GM21576 (cell line): Measurements from ENCODE around the gene WDFY2.

Experiments used
- ATAC-seq: cut with Tn5 transposase; IDR thresholded peaks from one replicate; pipeline ENCODE4 v1.9.1; 2021; ENCODE audit warnings: mild to moderate bottlenecking, moderate library complexity; ENCODE audit not compliant: unreplicated experiment

The WDFY2 gene

DNA sequence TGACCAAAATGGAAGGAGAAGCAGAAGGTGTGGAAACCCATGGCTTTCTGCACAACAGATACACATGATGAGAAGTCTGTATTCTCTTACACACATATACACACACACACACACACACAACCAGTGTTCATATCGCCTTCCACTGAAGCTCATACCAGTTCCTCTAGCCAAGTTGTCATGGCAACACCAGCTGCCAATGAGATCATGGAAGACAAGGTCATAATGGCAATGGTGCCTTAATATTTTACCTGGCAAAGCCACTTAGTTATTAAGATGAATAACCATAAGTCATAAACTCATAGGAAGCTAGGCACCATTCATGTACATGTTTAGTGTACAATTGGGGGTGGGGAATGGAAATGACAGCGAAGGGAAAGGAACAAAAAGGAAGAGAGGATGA is 222.3 kb downstream of the WDFY2 start:
- ATAC-seq, result no peak

DNA sequence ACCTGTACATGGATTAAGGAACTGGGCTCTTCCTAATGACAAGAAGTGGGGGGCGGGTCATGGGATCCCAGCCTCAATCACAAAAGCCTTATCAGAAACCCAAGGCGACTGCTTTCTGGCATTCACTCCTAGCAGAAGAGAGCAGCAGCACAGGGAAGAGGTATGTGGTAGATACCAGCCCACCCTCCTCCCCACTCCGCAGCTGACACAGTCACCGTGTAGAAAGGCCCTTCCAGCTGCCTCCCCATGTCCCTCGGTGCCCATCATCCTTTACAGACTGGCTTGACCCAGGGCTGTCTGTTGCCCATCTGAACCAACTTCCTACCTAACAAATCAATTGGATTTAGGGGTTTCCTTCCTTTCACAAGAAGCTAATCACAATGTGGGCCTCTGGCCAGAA is 222.8 kb downstream of the WDFY2 start:
- ATAC-seq, result no peak

DNA sequence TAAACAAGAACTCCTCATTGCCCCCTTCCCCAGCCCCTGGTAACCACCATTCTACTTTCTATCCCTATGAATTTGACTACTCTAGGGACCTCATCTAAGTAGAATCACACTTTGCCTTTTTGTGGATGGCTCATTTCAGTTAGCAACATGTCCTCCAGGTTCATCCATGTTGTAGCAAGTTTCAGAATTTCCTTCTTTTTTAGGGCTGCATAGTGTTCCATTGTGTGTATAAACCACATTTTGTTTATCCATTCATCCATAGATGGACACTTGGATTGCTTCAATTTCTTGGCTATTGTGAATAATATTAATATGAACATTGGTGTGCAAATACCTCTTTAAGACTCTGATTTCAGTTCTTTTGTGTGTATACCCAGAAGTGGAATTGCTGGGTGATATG is 224.5 kb downstream of the WDFY2 start:
- no peak for ATAC-seq

DNA sequence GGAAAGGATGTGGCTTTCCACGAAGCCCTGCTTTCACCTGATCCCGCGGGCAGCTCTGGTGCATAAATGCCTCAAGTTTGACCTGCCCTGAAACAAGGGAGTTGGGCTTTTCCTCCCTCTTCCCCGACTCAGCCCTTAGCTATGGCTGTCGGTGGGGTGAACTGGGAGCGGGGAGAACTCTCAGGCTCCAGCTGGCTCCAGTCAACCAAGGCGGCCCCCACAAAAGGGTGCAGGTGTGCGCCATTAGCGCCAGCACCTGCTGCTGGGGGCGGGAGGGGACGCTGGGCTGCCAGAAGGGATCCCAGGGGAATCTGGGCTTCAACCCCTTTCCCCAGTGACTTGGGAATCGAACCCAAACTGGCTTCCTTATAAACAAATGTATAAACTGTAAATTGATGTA is 226.8 kb downstream of the WDFY2 start:
- ATAC-seq, result no peak

DNA sequence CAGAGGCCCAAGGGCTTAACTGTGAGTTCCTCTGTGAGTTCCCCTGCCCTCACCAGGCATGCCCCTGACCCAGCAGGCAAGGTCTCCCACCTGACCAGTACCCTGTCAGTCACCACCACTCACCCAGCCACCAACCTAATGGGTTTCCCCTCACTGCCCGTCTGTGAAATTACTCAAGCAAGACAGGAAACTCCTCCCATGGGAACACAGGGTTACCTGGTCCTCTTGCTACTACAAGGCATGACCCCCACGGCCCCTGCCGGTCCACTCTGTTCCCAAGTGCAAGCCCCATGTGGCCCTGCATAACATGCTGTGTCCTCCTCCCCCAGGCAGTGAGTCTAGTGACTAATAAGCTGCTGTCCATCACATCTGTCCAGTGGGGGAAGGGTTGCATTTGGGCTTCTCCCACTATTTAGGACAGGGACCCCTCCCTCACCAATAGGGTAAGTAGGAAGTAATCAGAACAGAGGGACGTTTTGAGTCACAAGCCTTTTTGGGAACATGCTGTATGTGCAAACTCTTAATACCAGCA is 227.7 kb downstream of the WDFY2 start:
- peak; percentile 49 for ATAC-seq

DNA sequence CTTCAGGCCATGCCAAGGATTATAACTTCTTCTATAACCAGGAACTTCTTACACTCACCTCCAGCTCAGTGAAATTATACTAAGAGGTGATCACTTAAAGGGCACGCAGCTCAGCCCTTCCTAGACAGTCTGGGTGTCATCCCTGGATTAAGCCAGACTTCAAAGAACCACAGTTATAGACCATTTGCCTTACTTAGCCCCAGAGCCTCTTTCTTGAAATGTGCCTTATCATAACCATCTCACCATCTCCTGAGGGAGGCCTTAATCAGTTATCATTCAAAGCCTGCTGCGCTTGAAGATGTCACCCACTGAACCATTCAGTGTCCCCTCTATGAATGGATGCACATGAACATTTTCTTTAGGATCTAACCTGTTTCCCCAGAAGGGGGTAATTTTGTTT is 229.8 kb downstream of the WDFY2 start:
- ATAC-seq, result no peak

DNA sequence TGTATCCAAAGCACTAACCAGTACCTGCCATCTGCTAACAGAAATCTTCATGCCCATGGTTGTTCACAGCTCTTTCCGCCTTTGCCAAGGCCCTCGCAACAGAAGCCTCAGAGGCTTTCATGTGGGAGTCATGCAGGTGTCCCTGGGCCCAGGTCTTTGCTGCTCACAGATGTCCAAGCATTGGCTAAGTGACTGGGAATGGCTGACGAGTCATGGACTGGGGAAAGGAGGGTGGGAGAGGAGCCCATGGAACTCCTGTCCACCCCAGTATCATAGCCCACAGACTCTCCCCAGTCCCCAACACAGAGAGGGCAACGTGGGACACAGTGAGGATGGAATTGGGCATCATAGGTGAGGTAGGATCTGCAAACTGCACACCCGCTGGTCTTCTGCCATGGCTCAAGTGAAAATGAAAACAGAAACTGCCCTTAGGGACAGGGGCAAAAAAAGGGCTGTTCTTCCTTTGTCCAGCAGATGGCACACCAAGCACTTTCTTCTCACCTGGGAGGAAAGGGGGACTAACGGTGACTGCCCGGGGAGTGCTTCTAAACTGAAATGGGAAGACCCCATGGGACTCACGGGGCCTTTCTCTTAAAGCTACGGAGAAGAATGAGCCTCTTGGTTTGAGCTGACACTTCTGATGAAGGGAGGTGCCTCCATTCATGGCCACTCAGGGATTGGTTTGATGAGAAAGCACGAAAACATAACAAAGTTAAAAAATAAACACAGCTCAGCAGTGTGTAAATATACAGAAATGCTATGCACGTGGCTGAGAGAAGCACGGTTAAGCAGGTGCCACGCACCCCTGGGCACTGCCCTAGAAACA is 230.8 kb downstream of the WDFY2 start:
- peak; percentile 77 for ATAC-seq

DNA sequence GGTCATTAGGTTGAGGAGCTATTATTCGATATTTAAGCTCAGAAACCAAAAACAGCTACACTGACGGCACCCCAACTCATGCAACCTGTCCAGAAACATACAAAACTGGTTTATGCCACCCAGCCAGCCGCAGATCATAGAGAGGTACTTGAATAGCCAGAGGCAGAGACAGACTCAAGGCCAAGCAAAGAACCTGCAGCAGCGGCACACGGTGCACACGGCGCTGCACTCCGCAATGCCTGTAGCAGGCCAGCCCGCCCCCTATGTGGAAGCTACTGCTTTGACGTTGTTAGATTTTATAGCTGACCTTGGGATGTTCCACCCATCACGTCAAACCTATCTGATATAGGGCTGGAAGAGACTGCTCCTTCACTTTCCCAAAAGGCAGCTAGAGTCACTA is 231.6 kb downstream of the WDFY2 start:
- no peak for ATAC-seq

DNA sequence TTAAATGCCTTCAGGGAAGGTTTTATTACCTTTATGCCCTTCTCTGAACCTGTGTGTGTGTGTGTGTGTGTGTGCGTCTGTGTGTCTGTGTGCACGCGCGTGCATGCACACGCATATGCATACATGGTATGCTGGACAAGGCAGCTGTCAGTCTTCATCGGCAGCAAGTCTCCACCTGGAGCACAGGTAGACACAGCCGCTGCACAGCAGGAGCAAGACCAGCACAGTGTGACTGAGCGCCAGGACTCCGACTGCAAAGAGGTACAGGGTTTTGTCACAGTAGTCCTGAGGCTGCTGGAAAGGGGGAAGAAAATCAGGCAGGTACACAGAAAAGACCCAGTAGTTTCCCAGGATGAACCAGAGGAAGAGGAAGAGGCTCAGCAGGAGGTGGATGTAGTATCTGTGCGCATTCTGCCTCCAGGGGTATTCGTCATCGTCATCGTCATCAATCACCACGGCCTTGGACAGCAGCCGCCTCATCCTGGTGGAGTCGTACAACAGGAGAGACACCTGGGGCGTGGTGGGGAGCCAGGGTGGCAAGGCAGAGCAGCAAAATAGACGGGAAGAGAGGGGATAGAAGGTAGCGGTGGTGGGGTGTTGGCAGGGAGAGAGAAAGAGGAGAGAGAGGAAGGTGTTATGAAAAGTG is 232.5 kb downstream of the WDFY2 start:
- no peak for ATAC-seq
